Endodermal cell (in vitro differentiated cells): ENCODE data around the gene TP73. TPM values are rescaled to one million over a fixed set of nuclear protein-coding genes. Genes with fewer than 3 reads are reported as not detected.

Source experiments
- DNase-seq: peaks from one replicate; pipeline ENCODE4 v3.0.0-alpha.2; 2017
- H3K27ac ChIP-seq: 2 replicates; pipeline ENCODE4 v1.5.1; 2013; ENCODE audit warnings: mild to moderate bottlenecking, low read depth, low read length, moderate library complexity
- H3K27me3 ChIP-seq: 2 replicates; pipeline ENCODE4 v1.6.1; 2013; ENCODE audit warnings: mild to moderate bottlenecking, low read length, moderate library complexity; ENCODE audit not compliant: insufficient read depth, control insufficient read depth, poor library complexity, severe bottlenecking
- H3K36me3 ChIP-seq: 2 replicates; pipeline ENCODE4 v1.7.0; 2013; ENCODE audit warnings: mild to moderate bottlenecking, low read length, moderate library complexity; ENCODE audit not compliant: control insufficient read depth, insufficient read depth
- H3K4me1 ChIP-seq: one replicate; pipeline ENCODE4 v1.7.0; 2013; ENCODE audit warnings: low read length; ENCODE audit not compliant: control insufficient read depth, insufficient read depth
- H3K4me3 ChIP-seq: 2 replicates; pipeline ENCODE4 v1.5.1; 2013; ENCODE audit warnings: mild to moderate bottlenecking, low read length, moderate library complexity
- H3K9ac ChIP-seq: 2 replicates; pipeline ENCODE4 v1.6.1; 2013; ENCODE audit warnings: mild to moderate bottlenecking, low read length, moderate library complexity; ENCODE audit not compliant: poor library complexity, severe bottlenecking; ENCODE audit errors: extremely low read depth
- H3K9me3 ChIP-seq: 2 replicates; pipeline ENCODE4 v1.6.1; 2013; ENCODE audit warnings: mild to moderate bottlenecking, low read length, moderate library complexity; ENCODE audit not compliant: control insufficient read depth
- H3K27ac Mint-ChIP-seq: 2 replicates; pipeline ENCODE4 v1.8.0; 2020; ENCODE audit warnings: mixed read lengths
- H3K27me3 Mint-ChIP-seq: 2 replicates; pipeline ENCODE4 v1.8.0; 2021; ENCODE audit warnings: mild to moderate bottlenecking, mixed read lengths; ENCODE audit not compliant: insufficient read depth
- H3K36me3 Mint-ChIP-seq: 2 replicates; pipeline ENCODE4 v1.8.0; 2020; ENCODE audit warnings: low read depth, mixed read lengths
- H3K4me1 Mint-ChIP-seq: 2 replicates; pipeline ENCODE4 v1.8.0; 2020; ENCODE audit warnings: mixed read lengths
- H3K4me3 Mint-ChIP-seq: 2 replicates; pipeline ENCODE4 v1.8.0; 2020; ENCODE audit warnings: mild to moderate bottlenecking, moderate library complexity, mixed read lengths
- H3K9me3 Mint-ChIP-seq: 2 replicates; pipeline ENCODE4 v1.8.0; 2020; ENCODE audit warnings: mild to moderate bottlenecking, mixed read lengths
- CTCF ChIP-seq: fragments of 200-600 bp; sonication (generic); conservative IDR thresholded peaks from 2 replicates; pipeline ENCODE4 v1.5.0; 2021; ENCODE audit warnings: antibody characterized with exemption, mild to moderate bottlenecking
- WGBS, 2 experiments: methylation state at CpG; one replicate each; pipeline versions ENCODE4 v1.1.5 to v1.1.7; 2013; ENCODE audit warnings: missing lambda C conversion rate in 2 of 2, mixed read lengths in 1 of 2; ENCODE audit not compliant: insufficient coverage in 1 of 2, insufficient read length in 1 of 2; 5-methylcytosine and 5-hydroxymethylcytosine counted together
- long read RNA-seq, 4 experiments: library from polyadenylated mRNA in 2 of 4; library from RNA in 1 of 4; library from capped mRNA in 1 of 4; stranded (forward) in 3 of 4; unstranded in 1 of 4; transcript quantifications; one replicate each; pipeline ENCODE4 v2.0.0, GENCODE V29; 2020 to 2021; ENCODE audit warnings: inconsistent platforms in 1 of 4
- polyA plus RNA-seq, 2 experiments: library from polyadenylated mRNA; stranded (reverse); fragments of 50-300 nt; gene quantifications; one replicate each; pipeline ENCODE4 v1.2.3, GENCODE V29; 2013
- total RNA-seq, 2 donors: library from RNA; stranded (reverse); fragmentation: NEBNext Ultra II Directional in 1 of 2; extraction: Animal tissue kit (Norgen Biotek cat#: 25700) in 1 of 2; gene quantifications; 2 replicates in 1 of 2; 3 replicates in 1 of 2; pipeline ENCODE4 v1.2.1, GENCODE V29; 2021

Gene TP73
- 1 to 10 TPM; 3.4 to 3.5 TPM for total RNA-seq
- polyA plus RNA-seq (2013, experiment 1 of 2): 0.61 TPM
- 0.33 TPM for polyA plus RNA-seq (2013, experiment 2 of 2)
- long read RNA-seq, experiment 1, partial matches to known transcripts: 2 of 2 reads
- long read RNA-seq, experiment 1, other reads (novel, unspliced or antisense): 0 of 2 reads
- long read RNA-seq, experiment 2, partial matches to known transcripts: 1 of 8 reads
- long read RNA-seq, experiment 2, other reads (novel, unspliced or antisense): 7 of 8 reads
- long read RNA-seq, experiment 3, partial matches to known transcripts: 2 of 13 reads
- long read RNA-seq, experiment 3, other reads (novel, unspliced or antisense): 11 of 13 reads
- long read RNA-seq, experiment 4, partial matches to known transcripts: 0 of 1 reads
- long read RNA-seq, experiment 4, other reads (novel, unspliced or antisense): 1 of 1 reads

GRCh38 chr1:3651930-3652547 is at the start of gene TP73:
Gene TP73, plus strand, starts transcription at chr1:3652516. Its CDS starts 29,850 bp downstream, at chr1:3682366.
- peaks cover 8% of the 10 kb centered on the region for H3K4me1 Mint-ChIP-seq
- no peak within 1 kb of the TSS for H3K27ac ChIP-seq
- peaks cover 2% of the 10 kb centered on the region for H3K4me1 ChIP-seq
- H3K36me3 Mint-ChIP-seq: peaks cover 5% of the 10 kb centered on the region
- no peak within 1 kb of the TSS for H3K27ac Mint-ChIP-seq
- 0 to 1% methylated on average over 19 to 80 of the region's 80 CpGs for WGBS, 2 experiments
- peak within 1 kb of the TSS; percentile 55 for H3K4me3 Mint-ChIP-seq
- peaks cover 5% of the 10 kb centered on the region for H3K36me3 ChIP-seq
- no peak for TF ChIP-seq CTCF
- no peaks in the 10 kb centered on the region for H3K9me3 Mint-ChIP-seq
- no peak within 1 kb of the TSS for H3K4me3 ChIP-seq
- peaks cover 66% of the 10 kb centered on the region for H3K27me3 Mint-ChIP-seq
- H3K27me3 ChIP-seq: peaks cover 70% of the 10 kb centered on the region
- DNase-seq: peak; percentile 74
- no peaks in the 10 kb centered on the region for H3K9me3 ChIP-seq
- H3K9ac ChIP-seq: no peak within 1 kb of the TSS

- no peak for TF ChIP-seq CTCF
- Histone ChIP-seq H3K9me3 (no peaks in the 10 kb centered on the region), H3K4me1 (no peaks in the 10 kb centered on the region), H3K4me3 (no peak overlapping the region), H3K27me3 (no peaks in the 10 kb centered on the region), H3K36me3 (no peaks in the 10 kb centered on the region), H3K27ac (no peak overlapping the region), H3K9ac (no peak overlapping the region)
- Mint-ChIP-seq H3K4me3 (no peak overlapping the region), H3K27me3 (no peaks in the 10 kb centered on the region), H3K27ac (no peak overlapping the region), H3K36me3 (peaks cover 2% of the 10 kb centered on the region), H3K4me1 (peaks cover 2% of the 10 kb centered on the region), H3K9me3 (no peaks in the 10 kb centered on the region)
- no peak for DNase-seq
- 90 to 100% methylated on average over 3 to 11 of the region's 11 CpGs for WGBS, 2 experiments
Observed at GRCh38 chr1:3603156-3603555, 49.2 kb upstream of the TP73 start.

- Mint-ChIP-seq H3K9me3 (no peaks in the 10 kb centered on the region), H3K27ac (no peak overlapping the region), H3K4me1 (no peaks in the 10 kb centered on the region), H3K4me3 (no peak overlapping the region), H3K27me3 (no peaks in the 10 kb centered on the region), H3K36me3 (peaks cover 2% of the 10 kb centered on the region)
- no peaks in the 10 kb centered on the region for H3K9me3 ChIP-seq
- no peak overlapping the region for H3K9ac ChIP-seq
- H3K27me3 ChIP-seq: no peaks in the 10 kb centered on the region
- H3K36me3 ChIP-seq: no peaks in the 10 kb centered on the region
- H3K27ac ChIP-seq: no peak overlapping the region
- no peaks in the 10 kb centered on the region for H3K4me1 ChIP-seq
- no peak for TF ChIP-seq CTCF
- no peak overlapping the region for H3K4me3 ChIP-seq
- 91% methylated on average over 14 to 29 of the region's 29 CpGs for WGBS, 2 experiments
- DNase-seq: no peak
Observed at GRCh38 chr1:3603571-3604467, 48.5 kb upstream of the TP73 start.
